SK-N-MC (cell line): ENCODE results near the gene KIF22.

Source experiments
- EZH2 ChIP-seq: fragments of 200-600 bp; sonication (generic); IDR thresholded peaks from one replicate; pipeline ENCODE4 v1.6.1; 2017; ENCODE audit warnings: antibody characterized with exemption
- POLR2AphosphoS5 ChIP-seq: IDR thresholded peaks from 2 replicates; pipeline ENCODE4 v1.6.1; 2012; ENCODE audit warnings: mild to moderate bottlenecking, low read depth, low read length, borderline replicate concordance

GRCh38 chr16:29844575-29845331 is 54.2 kb downstream of the KIF22 start:
- TF ChIP-seq EZH2: no peak
- no peak for TF ChIP-seq POLR2AphosphoS5
